OCI-LY7 (cell line): ENCODE measurements around the gene SASH1. TPM values are rescaled to one million over a fixed set of nuclear protein-coding genes. Genes with fewer than 3 reads are reported as not detected.

ENCODE experiments used
- BruUV-seq: library from RNA; stranded (reverse); fragments of 400-500 nt; replicated peaks from 2 replicates; lab custom pipeline; 2021; lab: Mats Ljungman, UMichigan
- CTCF ChIA-PET: fragments of 300-600 bp; sonication (Branson Sonifier 250); formaldehyde crosslinking; loops from one replicate; lab custom pipeline; 2022; ENCODE audit warnings: antibody characterized with exemption; ENCODE audit not compliant: unreplicated experiment; lab: Charles Lee
- POLR2A ChIA-PET: fragments of 300-600 bp; sonication (Branson Sonifier 250); formaldehyde crosslinking; loops from one replicate; lab custom pipeline; 2022; ENCODE audit warnings: antibody characterized with exemption; lab: Charles Lee
- DNase-seq: peaks from one replicate; pipeline ENCODE4 v3.0.0-alpha.2; 2015; ENCODE audit warnings: low spot score
- H2AFZ ChIP-seq: fragments of 200-600 bp; sonication (generic), shearing (Covaris generic); 2 replicates; pipeline ENCODE4 v1.6.1; 2014; ENCODE audit warnings: mild to moderate bottlenecking, antibody characterized with exemption, low read length, moderate library complexity
- H3K27ac ChIP-seq: fragments of 200-600 bp; sonication (generic); 2 replicates; pipeline ENCODE4 v1.5.1; 2014; ENCODE audit warnings: mixed run types, low read depth, mild to moderate bottlenecking, moderate library complexity, low read length, inconsistent platforms; ENCODE audit not compliant: poor library complexity, severe bottlenecking
- H3K36me3 ChIP-seq: fragments of 200-600 bp; sonication (generic); 2 replicates; pipeline ENCODE4 v1.6.1; 2014; ENCODE audit warnings: mild to moderate bottlenecking, antibody characterized with exemption, low read length, moderate library complexity, mixed read lengths; ENCODE audit not compliant: insufficient read depth
- H3K4me1 ChIP-seq: fragments of 200-600 bp; sonication (generic); 2 replicates; pipeline ENCODE4 v1.5.1; 2014; ENCODE audit warnings: mild to moderate bottlenecking, low read length; ENCODE audit not compliant: insufficient read depth, poor library complexity, severe bottlenecking
- H3K4me2 ChIP-seq: fragments of 200-600 bp; sonication (generic); 2 replicates; pipeline ENCODE4 v1.6.1; 2014; ENCODE audit warnings: mild to moderate bottlenecking, low read length
- H3K4me3 ChIP-seq: fragments of 200-600 bp; sonication (generic); 2 replicates; pipeline ENCODE4 v1.5.1; 2014; ENCODE audit warnings: mild to moderate bottlenecking, low read depth, low read length; ENCODE audit not compliant: poor library complexity, severe bottlenecking
- H3K79me2 ChIP-seq: fragments of 200-600 bp; sonication (generic); 2 replicates; pipeline ENCODE4 v1.6.1; 2016; ENCODE audit warnings: low read depth, mild to moderate bottlenecking, low read length, moderate library complexity, mixed read lengths; ENCODE audit not compliant: insufficient read depth
- H3K9me2 ChIP-seq: fragments of 200-600 bp; sonication (generic); 2 replicates; pipeline ENCODE4 v1.6.1; 2016; ENCODE audit warnings: mild to moderate bottlenecking, low read length, mixed read lengths; ENCODE audit not compliant: insufficient read depth
- H3K9me3 ChIP-seq: fragments of 200-600 bp; sonication (generic); 2 replicates; pipeline ENCODE4 v1.6.1; 2014; ENCODE audit warnings: mild to moderate bottlenecking, mixed run types, low read length, mixed read lengths
- H4K20me1 ChIP-seq: fragments of 200-600 bp; sonication (generic); 2 replicates; pipeline ENCODE4 v1.6.1; 2014; ENCODE audit warnings: mild to moderate bottlenecking, antibody characterized with exemption, low read length, moderate library complexity, mixed read lengths; ENCODE audit not compliant: insufficient read depth
- CTCF ChIP-seq: fragments of 200-600 bp; sonication (generic); conservative IDR thresholded peaks from 2 replicates; pipeline ENCODE4 v1.5.1; 2014; ENCODE audit warnings: mild to moderate bottlenecking, antibody characterized with exemption, low read length, moderate library complexity, mixed read lengths
- EZH2phosphoT487 ChIP-seq: fragments of 200-600 bp; sonication (generic); IDR thresholded peaks from 2 replicates; pipeline ENCODE4 v1.6.1; 2018; ENCODE audit warnings: low read depth, borderline replicate concordance, mild to moderate bottlenecking, mixed run types, antibody characterized with exemption, low read length, moderate library complexity, mixed read lengths
- intact Hi-C: fragments of 100-400 bp; cut with micrococcal nuclease; formaldehyde crosslinking; loops from one replicate; pipeline ENCODE4 v1.10.0; 2022; ENCODE audit not compliant: unreplicated experiment
- total RNA-seq, 2 experiments: library from RNA; depleted of rRNA in 1 of 2; stranded (reverse); fragments of >200 nt in 1 of 2; shearing (Covaris generic) in 1 of 2; gene quantifications; 2 replicates each; pipeline ENCODE4 v1.2.3, GENCODE V29; 2014 to 2022

SASH1 gene
- total RNA-seq, 2 experiments from 2014 or later: not detected

- Histone ChIP-seq H3K36me3 (no peaks in the 10 kb centered on the region), H3K4me1 (no peaks in the 10 kb centered on the region), H3K9me2 (no peaks in the 10 kb centered on the region), H3K4me2 (no peak overlapping the region), H3K9me3 (no peaks in the 10 kb centered on the region), H2AFZ (no peak overlapping the region), H3K79me2 (no peaks in the 10 kb centered on the region), H3K27ac (no peak overlapping the region), H4K20me1 (no peaks in the 10 kb centered on the region), H3K4me3 (no peak overlapping the region)
- TF ChIP-seq CTCF: no peak
- TF ChIP-seq EZH2phosphoT487: no peak
- DNase-seq: no peak
- intact Hi-C loops: loop anchor here (10.0 kb wide), 1 partner anchor 323 kb away; no protein-coding TSS in a partner anchor
- ChIA-PET POLR2A (no interaction called here), CTCF (no interaction called here)
- no TSS peak for BruUV-seq
These were observed 125.3 kb downstream of the SASH1 start for GRCh38 chr6:148467926-148468325.

- H3K79me2 ChIP-seq: no peaks in the 10 kb centered on the region
- no peaks in the 10 kb centered on the region for H3K36me3 ChIP-seq
- no peak overlapping the region for H3K4me3 ChIP-seq
- intact Hi-C loops: no loop called here
- H3K27ac ChIP-seq: no peak overlapping the region
- no peaks in the 10 kb centered on the region for H3K4me1 ChIP-seq
- no TSS peak for BruUV-seq
- ChIA-PET CTCF (no interaction called here), POLR2A (interaction anchor here (0.9 kb wide), 1 partner anchor 11 kb away, joined by 3 read pairs; no protein-coding TSS in a partner anchor)
- DNase-seq: no peak
- no peaks in the 10 kb centered on the region for H3K9me2 ChIP-seq
- H3K9me3 ChIP-seq: no peaks in the 10 kb centered on the region
- no peak overlapping the region for H2AFZ ChIP-seq
- no peaks in the 10 kb centered on the region for H4K20me1 ChIP-seq
- TF ChIP-seq CTCF (no peak), EZH2phosphoT487 (no peak)
- no peak overlapping the region for H3K4me2 ChIP-seq
These were observed 127.5 kb downstream of the SASH1 start for GRCh38 chr6:148470156-148470555.

GRCh38 chr6:148470606-148471465 is 128.2 kb downstream of the SASH1 start:
- intact Hi-C loops: no loop called here
- no TSS peak for BruUV-seq
- Histone ChIP-seq H2AFZ (no peak overlapping the region), H3K9me3 (no peaks in the 10 kb centered on the region), H3K4me1 (no peaks in the 10 kb centered on the region), H3K27ac (no peak overlapping the region), H3K79me2 (no peaks in the 10 kb centered on the region), H3K36me3 (no peaks in the 10 kb centered on the region), H3K4me2 (no peak overlapping the region), H3K4me3 (no peak overlapping the region), H4K20me1 (no peaks in the 10 kb centered on the region), H3K9me2 (no peaks in the 10 kb centered on the region)
- DNase-seq: no peak
- CTCF ChIA-PET: no interaction called here
- POLR2A ChIA-PET: interaction anchor here (0.6 to 1.0 kb wide), 6 partner anchors 10 to 1627 kb away, joined by 3 to 4 read pairs (median 3); no protein-coding TSS in a partner anchor
- TF ChIP-seq EZH2phosphoT487: no peak
- TF ChIP-seq CTCF: no peak
